ENCODE measurements around the gene MRPL44.

Gene MRPL44

GRCh38 chr2:223957092-223957851 lies at the start of gene MRPL44:
TSS of gene MRPL44 (plus strand) at chr2:223957463. CDS start at chr2:223957473, 10 bp downstream.
- Mint-ChIP-seq H3K27ac (peak within 1 kb of the TSS; percentile 99), H3K9me3 (no peaks in the 10 kb centered on the region), H3K27me3 (no peaks in the 10 kb centered on the region), H3K4me3 (peak within 1 kb of the TSS; percentile 97), H3K4me1 (peaks cover 71% of the 10 kb centered on the region)
- peak; percentile 95 to 98 for DNase-seq
- peak; percentile 97 for ATAC-seq

GRCh38 chr2:223908304-223908998 lies 48.8 kb upstream of the MRPL44 start:
- Mint-ChIP-seq H3K4me3 (no peak overlapping the region), H3K27me3 (no peaks in the 10 kb centered on the region), H3K4me1 (peaks cover 4% of the 10 kb centered on the region), H3K9me3 (no peaks in the 10 kb centered on the region), H3K27ac (no peak overlapping the region)
- ATAC-seq = no peak
- no peak for DNase-seq

GRCh38 chr2:223909001-223909741 lies 48.1 kb upstream of the MRPL44 start:
- no peak for DNase-seq
- Mint-ChIP-seq H3K4me1 (peaks cover 4% of the 10 kb centered on the region), H3K27me3 (no peaks in the 10 kb centered on the region), H3K27ac (no peak overlapping the region), H3K4me3 (no peak overlapping the region), H3K9me3 (no peaks in the 10 kb centered on the region)
- ATAC-seq = no peak

GRCh38 chr2:223914324-223914723 lies 42.9 kb upstream of the MRPL44 start:
- H3K4me1 Mint-ChIP-seq = peaks cover 4% of the 10 kb centered on the region
- no peak for ATAC-seq
- DNase-seq = no peak
- no peaks in the 10 kb centered on the region for H3K27me3 Mint-ChIP-seq
- no peak overlapping the region for H3K4me3 Mint-ChIP-seq
- no peak overlapping the region for H3K27ac Mint-ChIP-seq
- H3K9me3 Mint-ChIP-seq = no peaks in the 10 kb centered on the region

- Mint-ChIP-seq H3K4me3 (no peak overlapping the region), H3K27me3 (no peaks in the 10 kb centered on the region), H3K4me1 (peaks cover 4% of the 10 kb centered on the region), H3K9me3 (no peaks in the 10 kb centered on the region), H3K27ac (peak overlapping the region in 1 of 2 donors; percentile 4)
- DNase-seq = no peak
- no peak for ATAC-seq
These were observed 42.2 kb upstream of the MRPL44 start for GRCh38 chr2:223915071-223915470.

- Mint-ChIP-seq H3K4me1 (no peaks in the 10 kb centered on the region), H3K4me3 (no peak overlapping the region), H3K27ac (no peak overlapping the region), H3K27me3 (no peaks in the 10 kb centered on the region), H3K9me3 (no peaks in the 10 kb centered on the region)
- no peak for DNase-seq
- no peak for ATAC-seq
These were observed 40.9 kb upstream of the MRPL44 start for GRCh38 chr2:223916181-223916920.

- DNase-seq (no peak), ATAC-seq (no peak)
- Mint-ChIP-seq H3K4me3 (no peak overlapping the region), H3K27me3 (no peaks in the 10 kb centered on the region), H3K27ac (no peak overlapping the region), H3K9me3 (no peaks in the 10 kb centered on the region), H3K4me1 (peaks cover 14% of the 10 kb centered on the region)
These were observed 38.6 kb upstream of the MRPL44 start for GRCh38 chr2:223918671-223919134.

GRCh38 chr2:223920109-223920508 lies 37.2 kb upstream of the MRPL44 start:
- DNase-seq = no peak
- H3K4me1 Mint-ChIP-seq = peaks cover 14% of the 10 kb centered on the region
- H3K9me3 Mint-ChIP-seq = no peaks in the 10 kb centered on the region
- no peaks in the 10 kb centered on the region for H3K27me3 Mint-ChIP-seq
- peak; percentile 40 for ATAC-seq
- H3K4me3 Mint-ChIP-seq = no peak overlapping the region
- H3K27ac Mint-ChIP-seq = no peak overlapping the region

- no peaks in the 10 kb centered on the region for H3K9me3 Mint-ChIP-seq
- ATAC-seq = no peak
These were observed 36.1 kb upstream of the MRPL44 start for GRCh38 chr2:223921204-223921603.

GRCh38 chr2:223922308-223922707 lies 35.0 kb upstream of the MRPL44 start:
- H3K27ac Mint-ChIP-seq = no peak overlapping the region
- H3K27me3 Mint-ChIP-seq = no peaks in the 10 kb centered on the region

More at GRCh38 chr2:223921204-223921603, 36.1 kb upstream of the MRPL44 start:
- Mint-ChIP-seq H3K27ac (no peak overlapping the region), H3K4me1 (peaks cover 14% of the 10 kb centered on the region), H3K4me3 (no peak overlapping the region), H3K27me3 (no peaks in the 10 kb centered on the region)
- no peak for DNase-seq

GRCh38 chr2:223923976-223924375 lies 33.3 kb upstream of the MRPL44 start:
- no peak for ATAC-seq
- Mint-ChIP-seq H3K27ac (no peak overlapping the region), H3K4me3 (no peak overlapping the region), H3K9me3 (peaks cover 0 to 4% of the 10 kb centered on the region in 2 donors), H3K27me3 (no peaks in the 10 kb centered on the region), H3K4me1 (peaks cover 26% of the 10 kb centered on the region)
- no peak for DNase-seq

More at GRCh38 chr2:223922308-223922707, 35.0 kb upstream of the MRPL44 start:
- H3K4me1 Mint-ChIP-seq = peaks cover 14% of the 10 kb centered on the region
- no peak overlapping the region for H3K4me3 Mint-ChIP-seq
- DNase-seq (no peak), ATAC-seq (no peak)
- no peaks in the 10 kb centered on the region for H3K9me3 Mint-ChIP-seq

GRCh38 chr2:223925106-223925505 lies 32.2 kb upstream of the MRPL44 start:
- DNase-seq (no peak), ATAC-seq (no peak)
- Mint-ChIP-seq H3K4me1 (peaks cover 37% of the 10 kb centered on the region), H3K27ac (no peak overlapping the region), H3K27me3 (no peaks in the 10 kb centered on the region), H3K4me3 (no peak overlapping the region), H3K9me3 (peaks cover 0 to 4% of the 10 kb centered on the region in 2 donors)

GRCh38 chr2:223928113-223929006 lies 28.9 kb upstream of the MRPL44 start:
- H3K27ac Mint-ChIP-seq = peak overlapping the region in 1 of 2 donors; percentile 57
- no peak for ATAC-seq
- H3K9me3 Mint-ChIP-seq = peaks cover 0 to 4% of the 10 kb centered on the region in 2 donors
- H3K4me1 Mint-ChIP-seq = peaks cover 41% of the 10 kb centered on the region
- no peak overlapping the region for H3K4me3 Mint-ChIP-seq
- no peaks in the 10 kb centered on the region for H3K27me3 Mint-ChIP-seq
- DNase-seq = no peak

GRCh38 chr2:223929571-223930102 lies 27.6 kb upstream of the MRPL44 start:
- no peak for DNase-seq
- Mint-ChIP-seq H3K9me3 (peaks cover 0 to 4% of the 10 kb centered on the region in 2 donors), H3K27ac (peak overlapping the region in 1 of 2 donors; percentile 69), H3K27me3 (no peaks in the 10 kb centered on the region), H3K4me1 (peaks cover 50% of the 10 kb centered on the region), H3K4me3 (peak overlapping the region; percentile 22 to 49)
- peak; percentile 62 for ATAC-seq

Measured in stimulated activated naive CD8-positive, alpha-beta T cell treated with anti-CD3 and anti-CD28 coated beads, Interleukin-15, amount 100 ng/mL, for 72 hours (primary cell).